Measurements from ENCODE around the gene CLIP4. TPM values are rescaled to one million over a fixed set of nuclear protein-coding genes. Genes with fewer than 3 reads are reported as not detected.

The CLIP4 gene
- 2.0 TPM for polyA plus RNA-seq (2013, experiment 1 of 4)
- polyA plus RNA-seq (2013, experiment 2 of 4): 2.1 TPM
- 1.2 TPM for polyA plus RNA-seq (2013, experiment 3 of 4)
- polyA plus RNA-seq (2013, experiment 4 of 4): 1.9 TPM

- Histone ChIP-seq H3K27ac (ENCODE audit: insufficient read depth, low read depth, low read length, poor library complexity, severe bottlenecking) (no peak within 1 kb of the TSS), H3K9me3 (ENCODE audit: control insufficient read depth, low read length) (no peaks in the 10 kb centered on the region)
- 5% methylated on average over 76 of the region's 76 CpGs for WGBS, 2 experiments
These were observed at the start of gene CLIP4 for GRCh38 chr2:29114946-29115609. CLIP4 (plus strand) TSS chr2:29115415; CDS start chr2:29121389, 5,974 bp downstream.

GRCh38 chr2:29066271-29066860 lies 48.8 kb upstream of the CLIP4 start:
- Histone ChIP-seq H3K27ac (ENCODE audit: insufficient read depth, low read depth, low read length, poor library complexity, severe bottlenecking) (no peak overlapping the region), H3K27me3 (ENCODE audit: control insufficient read depth, insufficient read depth, low read length, poor library complexity, severe bottlenecking) (no peaks in the 10 kb centered on the region), H3K9me3 (ENCODE audit: control insufficient read depth, low read length) (no peaks in the 10 kb centered on the region), H3K4me3 (ENCODE audit: insufficient read depth, low read depth, low read length) (no peak overlapping the region), H3K4me1 (ENCODE audit: control insufficient read depth, insufficient read depth, low read length) (peaks cover 27% of the 10 kb centered on the region), H3K36me3 (ENCODE audit: control insufficient read depth, insufficient read depth, low read length) (no peaks in the 10 kb centered on the region)
- WGBS, 2 experiments: 93 to 94% methylated on average over 8 of the region's 8 CpGs

More at GRCh38 chr2:29114946-29115609, at the start of gene CLIP4:
- peaks cover 57% of the 10 kb centered on the region for H3K27me3 ChIP-seq (ENCODE audit: control insufficient read depth, insufficient read depth, low read length, poor library complexity, severe bottlenecking)
- peak within 1 kb of the TSS; percentile 50 for H3K4me3 ChIP-seq (ENCODE audit: insufficient read depth, low read depth, low read length)
- no peaks in the 10 kb centered on the region for H3K36me3 ChIP-seq (ENCODE audit: control insufficient read depth, insufficient read depth, low read length)
- no peaks in the 10 kb centered on the region for H3K4me1 ChIP-seq (ENCODE audit: control insufficient read depth, insufficient read depth, low read length)

- no peak overlapping the region for H3K27ac ChIP-seq (ENCODE audit: insufficient read depth, low read depth, low read length, poor library complexity, severe bottlenecking)
- no peaks in the 10 kb centered on the region for H3K36me3 ChIP-seq (ENCODE audit: control insufficient read depth, insufficient read depth, low read length)
- WGBS, 2 experiments: 93 to 94% methylated on average over 7 of the region's 7 CpGs
- peaks cover 21% of the 10 kb centered on the region for H3K4me1 ChIP-seq (ENCODE audit: control insufficient read depth, insufficient read depth, low read length)
- no peak overlapping the region for H3K4me3 ChIP-seq (ENCODE audit: insufficient read depth, low read depth, low read length)
- H3K9me3 ChIP-seq (ENCODE audit: control insufficient read depth, low read length): no peaks in the 10 kb centered on the region
- H3K27me3 ChIP-seq (ENCODE audit: control insufficient read depth, insufficient read depth, low read length, poor library complexity, severe bottlenecking): no peaks in the 10 kb centered on the region
These were observed 48.1 kb upstream of the CLIP4 start for GRCh38 chr2:29066997-29067605.

- 96 to 97% methylated on average over 7 of the region's 7 CpGs for WGBS, 2 experiments
- H3K27ac ChIP-seq (ENCODE audit: insufficient read depth, low read depth, low read length, poor library complexity, severe bottlenecking): no peak overlapping the region
- peaks cover 21% of the 10 kb centered on the region for H3K4me1 ChIP-seq (ENCODE audit: control insufficient read depth, insufficient read depth, low read length)
These were observed 46.7 kb upstream of the CLIP4 start for GRCh38 chr2:29068513-29068912.

GRCh38 chr2:29070526-29070925 lies 44.7 kb upstream of the CLIP4 start:
- H3K4me1 ChIP-seq (ENCODE audit: control insufficient read depth, insufficient read depth, low read length): peaks cover 9% of the 10 kb centered on the region
- H3K27ac ChIP-seq (ENCODE audit: insufficient read depth, low read depth, low read length, poor library complexity, severe bottlenecking): no peak overlapping the region
- no peaks in the 10 kb centered on the region for H3K9me3 ChIP-seq (ENCODE audit: control insufficient read depth, low read length)
- WGBS, 2 experiments: 92 to 95% methylated on average over 12 of the region's 12 CpGs
- H3K36me3 ChIP-seq (ENCODE audit: control insufficient read depth, insufficient read depth, low read length): no peaks in the 10 kb centered on the region
- no peak overlapping the region for H3K4me3 ChIP-seq (ENCODE audit: insufficient read depth, low read depth, low read length)
- H3K27me3 ChIP-seq (ENCODE audit: control insufficient read depth, insufficient read depth, low read length, poor library complexity, severe bottlenecking): no peaks in the 10 kb centered on the region

More at GRCh38 chr2:29068513-29068912, 46.7 kb upstream of the CLIP4 start:
- no peak overlapping the region for H3K4me3 ChIP-seq (ENCODE audit: insufficient read depth, low read depth, low read length)
- H3K27me3 ChIP-seq (ENCODE audit: control insufficient read depth, insufficient read depth, low read length, poor library complexity, severe bottlenecking): no peaks in the 10 kb centered on the region
- no peaks in the 10 kb centered on the region for H3K36me3 ChIP-seq (ENCODE audit: control insufficient read depth, insufficient read depth, low read length)
- H3K9me3 ChIP-seq (ENCODE audit: control insufficient read depth, low read length): no peaks in the 10 kb centered on the region

- H3K9me3 ChIP-seq (ENCODE audit: control insufficient read depth, low read length): no peaks in the 10 kb centered on the region
- 92 to 93% methylated on average over 19 of the region's 19 CpGs for WGBS, 2 experiments
- H3K36me3 ChIP-seq (ENCODE audit: control insufficient read depth, insufficient read depth, low read length): no peaks in the 10 kb centered on the region
- peaks cover 15% of the 10 kb centered on the region for H3K4me1 ChIP-seq (ENCODE audit: control insufficient read depth, insufficient read depth, low read length)
- H3K4me3 ChIP-seq (ENCODE audit: insufficient read depth, low read depth, low read length): no peak overlapping the region
- no peak overlapping the region for H3K27ac ChIP-seq (ENCODE audit: insufficient read depth, low read depth, low read length, poor library complexity, severe bottlenecking)
- no peaks in the 10 kb centered on the region for H3K27me3 ChIP-seq (ENCODE audit: control insufficient read depth, insufficient read depth, low read length, poor library complexity, severe bottlenecking)
These were observed 43.9 kb upstream of the CLIP4 start for GRCh38 chr2:29071032-29071975.

GRCh38 chr2:29072251-29072650 lies 43.0 kb upstream of the CLIP4 start:
- H3K27me3 ChIP-seq (ENCODE audit: control insufficient read depth, insufficient read depth, low read length, poor library complexity, severe bottlenecking): no peaks in the 10 kb centered on the region
- H3K4me3 ChIP-seq (ENCODE audit: insufficient read depth, low read depth, low read length): no peak overlapping the region
- 94 to 96% methylated on average over 8 of the region's 8 CpGs for whole genome bisulfite sequencing, 2 experiments
- H3K4me1 ChIP-seq (ENCODE audit: control insufficient read depth, insufficient read depth, low read length): peaks cover 16% of the 10 kb centered on the region
- no peak overlapping the region for H3K27ac ChIP-seq (ENCODE audit: insufficient read depth, low read depth, low read length, poor library complexity, severe bottlenecking)
- no peaks in the 10 kb centered on the region for H3K36me3 ChIP-seq (ENCODE audit: control insufficient read depth, insufficient read depth, low read length)
- no peaks in the 10 kb centered on the region for H3K9me3 ChIP-seq (ENCODE audit: control insufficient read depth, low read length)

- H3K9me3 ChIP-seq (ENCODE audit: control insufficient read depth, low read length): no peaks in the 10 kb centered on the region
- WGBS, 2 experiments: 94 to 96% methylated on average over 12 of the region's 12 CpGs
These were observed 42.1 kb upstream of the CLIP4 start for GRCh38 chr2:29072971-29073725.

GRCh38 chr2:29073933-29074332 lies 41.3 kb upstream of the CLIP4 start:
- H3K27ac ChIP-seq (ENCODE audit: insufficient read depth, low read depth, low read length, poor library complexity, severe bottlenecking): no peak overlapping the region
- H3K36me3 ChIP-seq (ENCODE audit: control insufficient read depth, insufficient read depth, low read length): no peaks in the 10 kb centered on the region
- no peaks in the 10 kb centered on the region for H3K27me3 ChIP-seq (ENCODE audit: control insufficient read depth, insufficient read depth, low read length, poor library complexity, severe bottlenecking)
- H3K4me3 ChIP-seq (ENCODE audit: insufficient read depth, low read depth, low read length): no peak overlapping the region
- 91 to 94% methylated on average over 4 of the region's 4 CpGs for WGBS, 2 experiments
- peaks cover 16% of the 10 kb centered on the region for H3K4me1 ChIP-seq (ENCODE audit: control insufficient read depth, insufficient read depth, low read length)
- H3K9me3 ChIP-seq (ENCODE audit: control insufficient read depth, low read length): no peaks in the 10 kb centered on the region

More at GRCh38 chr2:29072971-29073725, 42.1 kb upstream of the CLIP4 start:
- Histone ChIP-seq H3K27ac (ENCODE audit: insufficient read depth, low read depth, low read length, poor library complexity, severe bottlenecking) (no peak overlapping the region), H3K27me3 (ENCODE audit: control insufficient read depth, insufficient read depth, low read length, poor library complexity, severe bottlenecking) (no peaks in the 10 kb centered on the region), H3K36me3 (ENCODE audit: control insufficient read depth, insufficient read depth, low read length) (no peaks in the 10 kb centered on the region), H3K4me1 (ENCODE audit: control insufficient read depth, insufficient read depth, low read length) (peaks cover 16% of the 10 kb centered on the region), H3K4me3 (ENCODE audit: insufficient read depth, low read depth, low read length) (no peak overlapping the region)
